Heart left ventricle (tissue), 13 donors: ENCODE measurements around the gene SLITRK1.

Experiments
- CTCF ChIP-seq, 12 donors: fragments of 200-600 bp; sonication (generic) in 4 of 12; IDR thresholded peaks; one replicate each; pipeline versions ENCODE4 v1.5.0 to v1.8.0; 2018 to 2022; ENCODE audit warnings: antibody characterized with exemption in 12 of 12, mild to moderate bottlenecking in 5 of 12
- POLR2A ChIP-seq, 2 donors: fragments of 450-650 bp; IDR thresholded peaks; one replicate each; pipeline ENCODE4 v1.6.1; 2017; ENCODE audit warnings: antibody characterized with exemption in 2 of 2, mild to moderate bottlenecking in 2 of 2, moderate library complexity in 2 of 2
- donor health status: ischemic (EF 13 %, LVEDD 7.1; RV severe dilation, severe dysfunction).
- donor health status: DM: no; HTN: yes; CAD: no.
- donor health status: DM: no; HTN: no; CAD: no.
- donor health status: ischemic (EF 25% LVEDD 6.9; RV normal size, moderate dysfunction).
- donor health status: ischemic (EF 25% LVEDD 5.7; RV mildly dilated, moderate dysfunction).
- donor health status: ischemic (EF 35%, LVEDD 5.7; RV mildly dilated, moderate dysfunction).
- donor health status: nonischemic (EF 11% LVEDD 7.7; RV severe dilation, severe dysfunction).
- donor health status: DM: yes; HTN: yes; CAD: no.
- donor health status: PGD.
- donor health status: ischemic (EF 29% LVEDD 5.4; RV normal size, mild dysfunction).
- donor health status: nonischemic (EF 23%, LVEDD 6.1; RV moderate dilation, normal function).

- TF ChIP-seq POLR2A (IDR thresholded peaks at IDR 0.05), result no peak
- TF ChIP-seq CTCF (IDR thresholded peaks at IDR 0.05), result no peak
Measured at GRCh38 chr13:83905641-83906040, 23.4 kb upstream of the SLITRK1 start.
